Lower leg skin (tissue), 4 donors: ENCODE data around the gene CCDC63. TPM values are rescaled to one million over a fixed set of nuclear protein-coding genes. Genes with fewer than 3 reads are reported as not detected.

Experiments used
- DNase-seq, 2 donors: peaks; one replicate each; pipeline ENCODE4 v3.0.0-alpha.2; 2019; ENCODE audit warnings: low spot score in 2 of 2
- H3K4me3 ChIP-seq: fragments of 200-600 bp; sonication (generic); 2 replicates; pipeline ENCODE4 v1.5.1; 2017; ENCODE audit warnings: mild to moderate bottlenecking, low read depth; ENCODE audit not compliant: poor library complexity, severe bottlenecking
- POLR2A ChIP-seq, 2 donors: fragments of 450-650 bp; IDR thresholded peaks; one replicate each; pipeline ENCODE4 v1.6.1; 2016 to 2017; ENCODE audit warnings: antibody characterized with exemption in 2 of 2, mild to moderate bottlenecking in 1 of 2, moderate library complexity in 1 of 2
- WGBS, 2 donors: methylation state at CpG; one replicate each; pipeline ENCODE4 v1.1.5; 2018; 5-methylcytosine and 5-hydroxymethylcytosine counted together
- intact Hi-C: fragments of 100-400 bp; cut with DNase I; formaldehyde crosslinking; loops from one replicate; pipeline ENCODE4 v1.15.0; 2023; ENCODE audit warnings: low total_unique reads
- total RNA-seq, 4 donors: library from RNA; depleted of rRNA; stranded (reverse); fragments of >200 nt; gene quantifications; one replicate each; pipeline ENCODE4 v1.1.0, GENCODE V29; 2016
- TF ChIP-seq, protein P1 (sequence below), 3 donors: fragments of 450-650 bp; IDR thresholded peaks; one replicate each; pipeline ENCODE4 v1.5.1; 2016; ENCODE audit warnings: antibody characterized with exemption in 3 of 3, mild to moderate bottlenecking in 3 of 3, moderate library complexity in 2 of 3

The CCDC63 gene
- total RNA-seq, 4 donors from 2014 or later: 0.29 TPM; not detected in 3

DNA sequence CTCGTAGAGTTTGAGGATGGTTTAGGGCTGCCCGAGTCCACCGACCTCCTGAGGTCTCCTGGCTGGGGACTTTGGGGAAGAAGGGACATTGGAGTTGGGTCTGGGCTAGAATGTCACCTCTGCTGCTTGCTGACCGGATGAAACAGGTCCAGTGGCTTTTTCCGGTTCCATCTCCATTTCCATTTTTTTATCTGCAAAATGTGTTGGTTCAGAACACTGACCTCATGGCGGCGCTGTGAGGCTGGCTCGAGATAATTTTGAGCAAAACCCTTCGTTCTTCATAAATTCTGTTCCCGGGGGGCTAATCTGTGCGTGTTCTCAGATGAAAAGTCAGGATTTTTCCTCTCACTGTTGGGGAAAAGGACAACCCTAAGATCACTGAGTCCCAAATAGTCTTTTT, 85.3 kb downstream of the CCDC63 start:
- DNase-seq: peak in 1 of 2 donors; percentile 50
- intact Hi-C loops: no loop called here
- 29 to 43% methylated on average over 11 of the region's 11 CpGs for WGBS, 2 donors
- TF ChIP-seq, protein P1, sequence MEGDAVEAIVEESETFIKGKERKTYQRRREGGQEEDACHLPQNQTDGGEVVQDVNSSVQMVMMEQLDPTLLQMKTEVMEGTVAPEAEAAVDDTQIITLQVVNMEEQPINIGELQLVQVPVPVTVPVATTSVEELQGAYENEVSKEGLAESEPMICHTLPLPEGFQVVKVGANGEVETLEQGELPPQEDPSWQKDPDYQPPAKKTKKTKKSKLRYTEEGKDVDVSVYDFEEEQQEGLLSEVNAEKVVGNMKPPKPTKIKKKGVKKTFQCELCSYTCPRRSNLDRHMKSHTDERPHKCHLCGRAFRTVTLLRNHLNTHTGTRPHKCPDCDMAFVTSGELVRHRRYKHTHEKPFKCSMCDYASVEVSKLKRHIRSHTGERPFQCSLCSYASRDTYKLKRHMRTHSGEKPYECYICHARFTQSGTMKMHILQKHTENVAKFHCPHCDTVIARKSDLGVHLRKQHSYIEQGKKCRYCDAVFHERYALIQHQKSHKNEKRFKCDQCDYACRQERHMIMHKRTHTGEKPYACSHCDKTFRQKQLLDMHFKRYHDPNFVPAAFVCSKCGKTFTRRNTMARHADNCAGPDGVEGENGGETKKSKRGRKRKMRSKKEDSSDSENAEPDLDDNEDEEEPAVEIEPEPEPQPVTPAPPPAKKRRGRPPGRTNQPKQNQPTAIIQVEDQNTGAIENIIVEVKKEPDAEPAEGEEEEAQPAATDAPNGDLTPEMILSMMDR (IDR thresholded peaks at IDR 0.05): no peak
- no peak for TF ChIP-seq POLR2A (IDR thresholded peaks at IDR 0.05)
- no peak overlapping the region for H3K4me3 ChIP-seq

DNA sequence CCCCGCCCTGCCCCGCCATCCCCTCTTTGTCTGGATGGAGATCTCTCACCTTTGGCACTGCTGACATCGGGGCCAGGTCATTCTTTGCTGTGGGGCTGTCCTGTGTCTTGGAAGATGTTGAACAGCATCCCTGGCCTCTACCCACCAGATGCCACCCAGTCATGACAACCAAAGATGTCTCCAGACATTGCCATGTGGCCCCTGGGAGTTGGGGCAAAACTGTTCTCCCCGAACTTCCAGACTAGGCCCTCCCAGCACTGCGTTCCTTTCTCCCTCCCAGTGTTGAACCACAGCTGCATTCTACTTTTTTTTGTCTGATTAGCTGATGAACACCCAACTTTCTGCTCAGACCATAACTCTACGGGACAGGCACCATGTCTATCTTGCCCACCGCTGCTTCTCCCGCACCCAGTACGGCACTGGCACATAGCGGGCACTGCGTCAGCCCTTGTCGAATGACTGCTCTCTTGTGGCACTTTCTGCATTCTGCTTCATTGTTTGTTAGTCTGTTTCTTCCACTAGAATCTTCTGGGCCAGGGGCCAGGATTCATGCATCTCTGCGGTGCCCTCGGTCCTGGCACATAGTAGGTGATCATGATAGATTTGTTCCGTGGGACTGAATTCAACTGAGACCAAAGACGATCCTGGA, 86.7 kb downstream of the CCDC63 start:
- intact Hi-C loops: no loop called here
- H3K4me3 ChIP-seq: no peak overlapping the region
- WGBS, 2 donors: 92% methylated on average over 16 of the region's 16 CpGs
- peak in 1 of 2 donors; percentile 76 for DNase-seq
- TF ChIP-seq, protein P1 (IDR thresholded peaks at IDR 0.05): no peak
- TF ChIP-seq POLR2A (IDR thresholded peaks at IDR 0.05): no peak

DNA sequence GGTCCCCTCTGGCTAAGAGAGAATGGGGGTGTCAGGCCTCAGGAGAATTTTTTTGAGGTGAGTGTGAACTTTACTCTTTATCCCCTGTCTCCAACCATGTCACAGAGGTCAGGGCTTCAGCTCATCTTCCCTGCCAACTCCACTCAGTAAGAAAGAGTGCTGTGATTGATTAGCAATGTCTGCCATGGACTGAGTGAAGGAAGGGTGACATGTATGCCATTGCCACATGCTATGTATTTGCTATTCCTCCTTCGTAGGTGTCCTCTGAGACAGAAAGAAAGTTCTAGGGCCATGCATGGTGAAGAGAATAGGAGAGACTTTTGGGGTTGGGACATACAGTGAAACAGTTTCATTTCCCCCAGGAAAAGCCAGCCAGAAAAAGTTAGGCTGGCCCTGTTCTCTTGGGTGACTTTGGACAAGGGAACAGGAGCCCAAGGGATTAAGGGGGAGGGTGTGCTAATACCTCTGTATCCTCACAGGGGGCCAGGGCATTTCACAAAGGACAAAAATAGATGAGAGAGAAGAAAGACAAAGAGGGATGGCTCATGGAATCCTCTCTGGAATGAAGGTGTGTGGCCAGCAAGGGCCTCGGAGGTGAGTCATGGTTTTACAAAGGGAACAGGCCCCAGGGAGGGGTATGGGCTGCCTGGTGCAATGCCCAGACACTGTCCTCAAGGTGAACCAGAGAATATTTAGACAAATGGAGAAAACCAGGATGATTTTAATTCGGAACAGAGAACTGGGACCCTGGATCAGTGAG, 87.5 kb downstream of the CCDC63 start:
- intact Hi-C loops: no loop called here
- no peak for TF ChIP-seq POLR2A (IDR thresholded peaks at IDR 0.05)
- TF ChIP-seq, protein P1 (IDR thresholded peaks at IDR 0.05): no peak
- peak in 1 of 2 donors; percentile 46 for DNase-seq
- no peak overlapping the region for H3K4me3 ChIP-seq
- WGBS, 2 donors: 54 to 68% methylated on average over 3 of the region's 3 CpGs

DNA sequence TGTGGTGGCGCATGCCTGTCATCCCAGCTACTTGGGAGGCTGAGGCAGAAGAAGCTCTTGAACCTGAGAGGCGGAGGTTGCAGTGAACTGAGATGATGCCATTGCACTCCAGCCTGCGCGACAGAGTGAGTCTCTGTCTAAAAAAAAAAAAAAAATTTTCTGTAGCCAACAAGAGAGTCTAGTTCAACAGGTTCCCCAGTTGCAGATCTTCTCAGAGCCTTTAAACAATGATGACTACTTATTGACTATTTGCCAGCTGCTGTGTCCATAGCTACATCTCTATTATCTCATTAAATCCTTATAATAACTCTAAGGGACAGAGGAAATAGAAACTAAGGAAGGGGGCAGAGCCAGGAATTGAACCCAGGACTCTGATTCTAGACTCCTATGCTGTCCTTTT, 88.8 kb downstream of the CCDC63 start:
- WGBS, 2 donors: 87 to 88% methylated on average over 4 of the region's 4 CpGs
- no peak overlapping the region for H3K4me3 ChIP-seq
- no peak for TF ChIP-seq POLR2A (IDR thresholded peaks at IDR 0.05)
- TF ChIP-seq, protein P1 (IDR thresholded peaks at IDR 0.05): no peak
- intact Hi-C loops: no loop called here
- peak in 1 of 2 donors; percentile 25 for DNase-seq

DNA sequence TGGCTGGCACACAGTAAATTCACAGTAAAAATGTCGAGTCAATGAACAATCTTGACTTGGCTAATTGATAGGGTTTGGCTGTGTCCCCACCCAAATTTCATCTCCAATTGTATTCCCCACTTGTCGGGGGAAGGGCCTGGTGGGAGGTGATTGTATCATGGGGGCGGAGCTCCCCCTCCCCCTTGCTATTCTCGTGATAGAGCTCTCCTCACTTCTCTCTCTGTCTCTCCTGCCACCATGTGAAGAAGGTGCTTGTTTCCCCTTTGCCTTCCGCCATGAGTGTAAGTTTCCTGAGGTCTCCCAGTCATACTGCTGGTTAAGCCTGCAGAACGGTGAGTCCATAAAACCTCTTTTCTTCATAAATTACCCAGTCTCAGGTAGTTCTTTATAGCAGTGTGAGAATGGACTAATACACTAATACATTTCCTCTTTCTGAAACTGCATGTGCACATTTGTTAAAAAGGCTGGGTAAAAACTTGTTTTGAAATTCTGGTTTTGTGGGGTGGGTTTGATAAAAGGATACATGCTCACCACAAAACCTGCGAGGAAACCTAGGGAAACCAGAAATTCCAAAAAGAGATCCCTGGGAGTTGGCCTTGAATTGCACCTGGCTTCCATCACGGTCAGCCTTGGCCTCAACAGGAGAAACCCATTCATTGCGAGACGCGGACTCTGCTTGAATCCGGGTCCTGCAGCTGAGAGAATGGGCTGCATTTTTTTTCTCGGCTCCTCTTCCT, 89.7 kb downstream of the CCDC63 start:
- TF ChIP-seq POLR2A (IDR thresholded peaks at IDR 0.05): no peak
- peak in 1 of 2 donors; percentile 26 for DNase-seq
- H3K4me3 ChIP-seq: no peak overlapping the region
- 25 to 30% methylated on average over 13 of the region's 13 CpGs for WGBS, 2 donors
- intact Hi-C loops: no loop called here

DNA sequence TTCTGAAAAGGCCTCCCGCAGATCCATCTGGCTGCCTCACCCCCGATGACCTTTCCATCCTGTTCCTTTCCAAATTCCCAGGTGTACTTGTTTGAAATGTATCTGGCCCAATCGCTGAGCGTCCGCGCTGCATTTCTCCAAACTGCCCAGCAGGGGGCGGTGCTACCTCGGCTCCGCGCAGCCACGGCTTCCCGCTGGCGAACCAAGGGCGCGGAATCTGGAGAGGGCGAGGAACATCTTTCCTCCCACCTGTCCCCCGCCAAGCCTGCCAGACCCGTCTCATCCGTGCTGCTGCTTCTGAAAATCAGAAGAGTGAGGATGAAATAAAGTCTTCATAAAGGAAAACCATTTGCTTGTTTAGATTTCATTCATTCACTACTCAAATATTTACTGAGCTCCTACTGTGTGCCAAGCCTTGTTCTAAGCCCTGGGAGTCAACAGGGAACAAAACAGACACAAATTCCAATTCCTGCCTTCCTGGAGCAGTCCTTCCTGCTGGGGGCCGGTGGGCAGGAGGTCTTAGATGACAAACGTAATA, 90.4 kb downstream of the CCDC63 start:
- WGBS, 2 donors: 3 to 4% methylated on average over 21 of the region's 21 CpGs
- peak in 1 of 2 donors; percentile 87 for DNase-seq
- intact Hi-C loops: no loop called here
- no peak overlapping the region for H3K4me3 ChIP-seq
- TF ChIP-seq, protein P1 (IDR thresholded peaks at IDR 0.05): peak in 1 of 3 donors; percentile 60
- no peak for TF ChIP-seq POLR2A (IDR thresholded peaks at IDR 0.05)
